ENCODE measurements around the gene TRIM66.

DNA sequence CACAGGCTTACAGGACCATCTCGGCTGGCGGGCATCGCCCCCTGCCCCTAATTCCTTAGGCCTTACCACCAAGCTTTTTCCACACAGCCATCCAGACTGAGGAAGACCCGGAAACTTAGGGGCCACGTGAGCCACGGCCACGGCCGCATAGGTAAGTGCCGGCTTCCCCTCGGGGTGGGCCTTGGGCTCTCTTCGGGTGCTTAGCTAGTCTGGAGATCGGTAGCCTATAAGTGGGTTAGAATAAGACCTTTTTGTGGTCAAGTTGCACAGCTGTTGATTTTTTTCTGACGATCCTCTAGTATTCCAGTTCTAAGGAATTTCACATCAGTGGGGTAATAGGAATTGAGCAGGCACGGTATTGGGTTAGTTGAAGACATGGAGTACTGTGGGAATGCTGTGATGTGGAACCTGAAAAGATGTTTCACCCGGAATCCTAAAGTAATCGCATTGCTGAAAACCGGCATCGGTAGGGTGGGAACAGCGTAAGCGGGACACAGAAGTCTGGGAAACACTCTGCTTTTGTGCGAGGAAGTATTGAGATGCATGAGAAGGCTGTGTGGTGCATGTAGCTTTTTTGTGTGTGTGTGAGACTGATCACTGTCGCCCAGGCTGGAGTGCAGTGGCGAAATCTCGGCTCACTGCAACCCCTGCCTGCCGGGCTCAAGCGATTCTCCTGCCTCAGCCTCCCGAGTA, 796 bp upstream of the TRIM66 start:
- TF ChIP-seq CTCF (conservative IDR thresholded peaks at IDR 0.05; ENCODE audit: low read length), result no peak
- TF ChIP-seq EZH2phosphoT487 (IDR thresholded peaks at IDR 0.05; ENCODE audit: borderline replicate concordance), result no peak

Measured in Loucy (cell line).